HG03095 (cell line): Measurements from ENCODE around the gene NGB.

Experiments used
- ATAC-seq: cut with Tn5 transposase; IDR thresholded peaks from one replicate; pipeline ENCODE4 v1.9.1; 2021; ENCODE audit warnings: moderate library complexity; ENCODE audit not compliant: unreplicated experiment

Gene NGB

GRCh38 chr14:77265561-77266335 is 5.3 kb downstream of the NGB start:
- no peak for ATAC-seq

- ATAC-seq: no peak
These were observed 5.9 kb downstream of the NGB start for GRCh38 chr14:77265187-77265515.

DNA sequence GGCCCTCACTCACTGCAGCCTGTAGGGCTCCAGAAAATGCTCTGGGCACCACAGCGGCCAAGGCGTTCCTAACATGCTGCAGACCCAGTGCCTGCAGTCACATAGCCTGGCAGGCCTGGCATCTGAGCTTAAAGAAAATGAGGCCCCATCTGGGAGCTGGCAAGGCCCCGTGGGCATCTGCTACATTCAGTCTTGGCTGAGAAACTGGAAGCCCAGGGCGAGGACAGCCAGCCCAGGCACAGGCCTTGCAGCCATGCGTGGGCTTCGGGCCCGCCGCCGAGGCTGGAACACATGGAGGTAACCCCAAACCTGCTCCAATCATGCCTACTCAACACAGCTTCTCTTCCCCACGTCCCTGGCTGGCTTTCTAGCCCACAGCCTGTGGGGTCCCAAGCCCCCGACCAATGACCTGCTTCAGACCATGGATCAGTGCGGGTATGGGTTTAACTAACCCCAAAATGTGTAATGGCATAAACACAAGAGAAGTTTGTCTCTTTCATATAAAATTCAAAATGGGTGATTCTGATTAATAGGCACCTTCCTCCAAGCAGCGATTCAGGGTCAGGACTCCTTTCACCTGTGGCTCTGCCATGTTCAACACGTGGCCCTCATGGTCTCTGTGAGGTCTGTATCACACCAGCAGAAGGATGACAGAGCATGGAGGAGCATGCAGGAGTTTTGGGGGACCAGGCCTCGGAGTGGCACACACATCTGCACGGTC is 6.4 kb downstream of the NGB start:
- no peak for ATAC-seq

DNA sequence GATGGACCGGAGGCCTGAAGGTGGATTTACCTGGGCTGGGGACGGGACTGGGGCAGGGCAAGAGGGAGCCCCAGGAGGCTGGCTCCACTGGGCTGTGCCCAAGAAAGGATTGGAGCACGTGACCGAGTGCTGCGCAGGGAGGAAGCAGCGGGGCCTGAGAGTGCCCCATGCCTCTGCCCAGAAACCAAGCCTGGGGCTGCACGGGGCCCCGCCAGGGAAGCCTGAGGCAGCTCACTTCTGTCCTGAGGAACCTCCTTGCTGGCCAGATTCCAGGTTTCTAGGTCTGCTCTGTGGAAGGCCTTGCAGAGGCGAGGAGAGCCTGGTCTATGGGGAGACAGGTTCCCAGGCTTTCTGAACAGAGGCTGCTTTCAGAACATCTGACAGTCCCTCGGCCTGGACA is 10.4 kb downstream of the NGB start:
- no peak for ATAC-seq

DNA sequence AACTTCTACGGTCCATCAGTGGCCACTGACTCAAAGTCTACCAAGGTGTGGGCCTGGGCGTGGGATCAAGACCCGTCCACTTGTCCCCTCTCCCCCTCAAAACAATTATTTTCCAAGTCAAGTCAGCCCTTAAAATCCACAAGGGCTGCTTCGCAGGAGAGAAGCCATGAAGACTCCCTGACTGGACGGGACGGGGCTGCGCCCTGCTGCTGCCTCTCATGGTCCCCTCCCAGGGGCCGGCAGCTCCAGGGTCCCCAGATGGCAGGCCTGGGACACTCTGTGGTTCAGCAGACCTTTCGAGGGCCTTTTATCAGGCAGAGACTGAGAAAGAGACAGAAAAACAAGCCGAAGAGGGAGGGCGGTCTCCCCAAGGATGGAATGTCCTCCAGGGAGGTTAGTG is 10.8 kb downstream of the NGB start:
- no peak for ATAC-seq

- ATAC-seq: no peak
These were observed 11.8 kb downstream of the NGB start for GRCh38 chr14:77259025-77259715.

GRCh38 chr14:77258566-77258965 is 12.4 kb downstream of the NGB start:
- no peak for ATAC-seq

GRCh38 chr14:77257700-77258099 is 13.3 kb downstream of the NGB start:
- no peak for ATAC-seq

- no peak for ATAC-seq
These were observed 14.3 kb downstream of the NGB start for GRCh38 chr14:77256694-77257093.

DNA sequence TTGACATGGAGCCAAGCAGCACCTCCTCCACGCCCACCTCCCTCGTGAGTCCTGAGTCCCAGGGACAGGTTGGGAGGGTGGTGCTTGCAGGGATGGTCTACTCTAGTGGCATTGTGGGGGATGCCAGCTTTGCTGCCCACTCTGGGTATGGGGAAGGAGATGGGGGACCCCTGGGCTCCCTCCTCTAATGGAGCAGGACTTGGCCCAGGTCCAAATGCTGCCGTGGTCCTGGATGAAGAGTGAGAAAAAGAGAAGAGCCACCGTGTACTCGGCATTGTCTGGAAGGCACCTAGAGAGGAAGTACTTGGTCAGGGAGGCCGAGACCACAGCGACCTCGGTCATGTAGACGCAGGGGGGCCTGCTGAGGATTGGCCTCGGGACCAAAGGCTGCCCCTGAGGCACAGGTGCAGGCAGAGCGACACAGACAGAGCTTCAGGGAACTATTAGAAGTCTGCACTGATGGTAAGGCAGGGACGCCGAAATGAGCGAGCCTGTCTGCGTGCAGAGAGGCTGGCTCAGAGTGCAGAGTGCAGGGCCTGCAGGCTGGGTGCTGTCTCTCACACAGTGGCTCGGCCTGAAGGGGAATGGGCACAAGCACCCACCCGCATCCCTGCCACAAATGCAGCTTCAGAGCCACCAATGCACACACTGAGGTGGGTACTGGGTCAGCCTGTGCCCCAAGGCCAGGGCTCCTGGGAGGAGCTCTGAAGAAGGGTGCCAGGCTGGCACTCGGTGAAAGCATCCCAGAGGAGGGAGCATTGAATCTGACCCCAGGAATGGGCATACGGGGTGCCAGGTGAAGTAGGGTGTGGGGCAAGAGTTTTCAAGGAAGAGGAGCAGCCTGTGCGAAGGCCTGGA is 17.4 kb downstream of the NGB start:
- ATAC-seq: no peak

- ATAC-seq: no peak
These were observed 19.1 kb downstream of the NGB start for GRCh38 chr14:77251870-77252269.

GRCh38 chr14:77250927-77251326 is 20.1 kb downstream of the NGB start:
- ATAC-seq: no peak

DNA sequence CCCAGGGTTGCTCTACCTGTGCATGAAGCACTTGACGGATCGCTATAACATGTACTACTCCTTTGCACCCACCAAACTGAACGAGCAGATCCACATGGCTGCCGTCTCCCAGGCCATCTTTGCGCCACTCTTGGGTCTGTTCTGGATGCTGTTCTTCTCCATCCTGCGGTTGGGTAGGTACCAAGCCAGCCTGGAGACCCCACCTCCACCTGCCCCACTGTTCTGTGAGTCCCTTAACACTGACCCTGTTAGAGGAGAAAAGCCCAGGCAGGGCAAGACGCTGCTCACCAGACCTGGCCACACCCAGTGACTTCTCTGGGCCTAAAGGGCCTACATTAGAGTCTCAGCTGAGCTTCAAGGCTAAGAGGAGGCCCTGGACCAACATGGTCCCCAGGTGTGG is 21.7 kb downstream of the NGB start:
- ATAC-seq: no peak

DNA sequence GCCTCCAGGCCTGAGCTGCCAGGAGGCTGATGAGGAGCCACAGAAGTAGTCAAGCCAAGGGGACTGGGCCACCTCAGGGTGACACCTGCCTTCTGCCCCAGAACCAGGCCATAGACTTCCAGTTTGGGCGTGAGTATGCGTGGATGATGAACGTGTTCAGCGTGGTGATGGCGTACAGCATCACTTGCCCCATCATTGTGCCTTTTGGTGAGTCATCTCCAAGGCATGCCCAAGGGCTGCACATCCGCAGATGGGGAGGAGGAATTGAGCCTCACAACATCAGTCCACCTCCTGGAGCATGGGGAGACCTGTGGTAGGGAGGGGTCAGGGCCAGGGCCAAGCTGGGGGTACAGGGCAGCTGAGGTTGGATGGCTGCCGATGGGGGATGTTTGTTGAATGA is 22.3 kb downstream of the NGB start:
- no peak for ATAC-seq

DNA sequence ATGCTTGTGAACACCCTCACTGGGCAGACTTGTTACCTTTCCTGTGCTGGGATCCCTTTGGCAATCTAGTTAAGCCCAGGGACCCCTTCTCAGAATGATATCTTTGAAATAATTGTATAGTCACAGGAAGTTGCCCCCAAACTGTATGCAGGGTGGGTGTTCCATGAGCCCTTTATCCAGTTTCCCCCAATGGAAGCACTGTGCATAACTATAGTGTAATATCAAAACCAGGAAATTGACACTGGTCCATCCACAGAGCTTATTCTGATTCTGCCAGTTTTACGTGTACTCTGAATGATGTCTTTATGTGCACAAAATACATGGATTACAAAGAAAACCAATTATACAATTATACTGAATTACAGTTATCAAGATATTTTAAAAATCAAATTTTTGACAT is 24.2 kb downstream of the NGB start:
- ATAC-seq: no peak

GRCh38 chr14:77245820-77246219 is 25.2 kb downstream of the NGB start:
- no peak for ATAC-seq

DNA sequence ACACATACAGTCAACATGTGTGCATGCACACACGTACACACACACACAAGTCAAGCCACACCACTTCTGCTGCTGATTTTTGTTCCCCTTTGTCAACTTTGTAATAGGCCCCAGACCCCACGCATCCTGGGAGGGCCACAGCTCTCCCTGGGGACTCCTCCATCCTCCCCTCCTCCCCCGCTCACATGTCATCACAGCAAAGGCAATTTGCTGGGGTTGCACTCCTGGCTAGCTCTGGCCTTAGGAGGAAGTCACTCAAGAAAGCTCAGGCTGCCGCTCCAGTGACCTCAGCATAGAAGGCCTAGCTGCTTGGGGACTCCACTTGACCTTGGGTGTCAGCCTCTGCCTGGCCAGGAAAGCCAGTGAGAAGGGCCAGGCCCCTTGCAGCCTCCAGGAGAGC is 27.2 kb downstream of the NGB start:
- ATAC-seq: peak; percentile 52

- no peak for ATAC-seq
These were observed 28.3 kb downstream of the NGB start for GRCh38 chr14:77242752-77243151.

- ATAC-seq: no peak
These were observed 29.1 kb downstream of the NGB start for GRCh38 chr14:77241955-77242354.

DNA sequence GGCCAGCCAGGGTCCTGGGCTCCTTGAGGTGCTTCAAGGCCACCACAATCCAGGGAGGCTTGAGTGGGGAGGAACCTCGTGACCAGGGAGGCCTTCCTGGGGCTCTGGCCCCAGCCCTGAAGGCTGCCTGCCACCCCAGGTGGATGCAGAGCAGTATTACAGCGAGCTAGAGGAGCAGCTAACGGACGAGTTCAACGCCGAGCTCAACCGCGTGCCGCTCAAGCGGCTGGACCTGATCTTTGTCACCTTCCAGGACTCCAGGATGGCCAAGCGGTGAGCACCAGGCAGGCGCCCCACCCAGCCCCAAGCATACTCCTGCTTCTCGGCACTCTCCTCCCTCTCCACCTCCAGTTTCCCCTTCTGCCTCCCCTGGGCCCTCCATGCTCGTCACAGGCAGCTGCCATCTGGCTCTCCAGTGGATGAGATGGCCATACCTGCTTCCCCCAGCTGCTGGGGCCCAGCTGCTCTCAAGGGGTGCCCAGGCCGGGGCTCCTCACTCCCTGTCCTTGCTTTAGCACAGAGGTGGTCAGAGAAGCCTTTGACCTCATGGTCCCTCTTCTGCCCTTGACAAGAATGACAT is 30.6 kb downstream of the NGB start:
- no peak for ATAC-seq

GRCh38 chr14:77239412-77239811 is 31.6 kb downstream of the NGB start:
- no peak for ATAC-seq
